ENCODE measurements around the gene MYCBPAP.
"Not testable (repeated sequence)": the region's sequence is repeated elsewhere in the genome, so short reads cannot be mapped to it uniquely, and the experiment has no call there.

The MYCBPAP gene

DNA sequence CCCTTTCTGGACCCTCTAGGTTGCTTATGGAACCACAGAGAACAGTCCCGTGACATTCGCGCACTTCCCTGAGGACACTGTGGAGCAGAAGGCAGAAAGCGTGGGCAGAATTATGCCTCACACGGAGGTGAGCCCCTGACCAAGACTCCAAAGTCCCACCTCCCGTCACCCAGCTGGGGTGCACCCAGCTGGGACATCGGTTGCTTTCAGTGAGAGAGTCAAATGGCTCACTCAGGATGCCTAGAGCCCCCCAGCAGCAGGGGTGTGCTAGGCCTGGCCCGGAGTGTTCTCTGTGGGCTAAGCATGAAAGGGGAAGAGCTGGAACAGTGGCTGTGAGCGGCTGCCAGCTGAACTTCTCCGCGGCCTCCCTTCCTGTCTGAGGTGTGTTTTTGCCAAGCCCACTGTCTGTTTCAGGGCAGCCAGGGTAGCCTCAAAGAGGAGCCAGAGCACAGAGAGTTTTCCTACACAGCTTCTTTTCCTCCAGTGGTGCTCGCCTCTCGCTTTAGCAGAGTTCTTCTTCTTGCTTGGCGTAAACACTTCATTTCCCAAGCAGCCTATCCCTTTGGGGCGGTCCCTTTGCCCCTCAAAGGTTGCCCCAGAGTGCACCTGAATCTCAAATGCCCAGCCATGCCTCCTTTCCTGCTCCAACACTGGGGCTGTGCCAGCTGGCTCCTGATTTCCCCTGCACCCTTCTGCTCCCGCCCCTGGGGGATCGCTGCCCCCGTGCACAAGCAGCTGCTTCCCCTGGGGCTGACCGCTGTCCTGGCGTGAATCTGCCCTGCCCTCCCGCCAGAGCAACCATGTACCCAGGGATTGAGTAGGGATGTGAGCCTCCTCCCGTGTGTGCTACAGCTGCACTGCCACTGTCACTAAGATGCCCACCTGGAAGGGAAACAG, 37.0 kb upstream of the MYCBPAP start:
- Histone ChIP-seq H3K27ac (ENCODE audit: low read depth, low read length) (no peak overlapping the region), H3K9me3 (ENCODE audit: control insufficient read depth in 1 of 2, low read length in 2 of 2) (no peaks in the 10 kb centered on the region), H3K9ac (ENCODE audit: low read depth in 1 of 2, low read length in 2 of 2) (no peak overlapping the region), H3K27me3 (ENCODE audit: control insufficient read depth in 1 of 2, insufficient read depth in 2 of 2, low read length in 2 of 2) (peaks cover 7 to 9% of the 10 kb centered on the region in 2 donors), H3K36me3 (ENCODE audit: control insufficient read depth in 1 of 2, insufficient read depth in 2 of 2, low read length in 2 of 2) (peaks cover 11 to 25% of the 10 kb centered on the region in 2 donors), H3K4me3 (ENCODE audit: low read depth in 1 of 2, low read length in 2 of 2) (no peak overlapping the region), H3K4me1 (ENCODE audit: control insufficient read depth in 1 of 2, insufficient read depth in 2 of 2, low read length in 2 of 2) (peaks cover 25 to 29% of the 10 kb centered on the region in 2 donors)

DNA sequence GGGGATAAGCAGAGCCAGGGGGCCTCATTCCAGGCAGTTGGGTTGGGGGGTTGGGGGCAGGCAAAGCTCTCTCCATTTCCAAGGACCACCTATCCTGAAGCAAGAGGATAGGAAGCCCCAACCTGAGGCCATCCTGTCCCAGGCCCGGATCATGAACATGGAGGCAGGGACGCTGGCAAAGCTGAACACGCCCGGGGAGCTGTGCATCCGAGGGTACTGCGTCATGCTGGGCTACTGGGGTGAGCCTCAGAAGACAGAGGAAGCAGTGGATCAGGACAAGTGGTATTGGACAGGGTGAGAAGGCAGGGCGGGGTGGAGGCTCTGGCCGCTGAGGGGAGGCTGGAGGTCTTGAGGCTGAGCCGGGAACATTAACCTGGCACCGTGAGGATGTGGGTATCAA, 36.0 kb upstream of the MYCBPAP start:
- Histone ChIP-seq H3K9ac (ENCODE audit: low read depth in 1 of 2, low read length in 2 of 2) (no peak overlapping the region), H3K4me3 (ENCODE audit: low read depth in 1 of 2, low read length in 2 of 2) (no peak overlapping the region), H3K36me3 (ENCODE audit: control insufficient read depth in 1 of 2, insufficient read depth in 2 of 2, low read length in 2 of 2) (peaks cover 11 to 25% of the 10 kb centered on the region in 2 donors), H3K4me1 (ENCODE audit: control insufficient read depth in 1 of 2, insufficient read depth in 2 of 2, low read length in 2 of 2) (peaks cover 18 to 19% of the 10 kb centered on the region in 2 donors), H3K9me3 (ENCODE audit: control insufficient read depth in 1 of 2, low read length in 2 of 2) (no peaks in the 10 kb centered on the region), H3K27me3 (ENCODE audit: control insufficient read depth in 1 of 2, insufficient read depth in 2 of 2, low read length in 2 of 2) (peaks cover 7 to 9% of the 10 kb centered on the region in 2 donors), H3K27ac (ENCODE audit: low read depth, low read length) (no peak overlapping the region)

DNA sequence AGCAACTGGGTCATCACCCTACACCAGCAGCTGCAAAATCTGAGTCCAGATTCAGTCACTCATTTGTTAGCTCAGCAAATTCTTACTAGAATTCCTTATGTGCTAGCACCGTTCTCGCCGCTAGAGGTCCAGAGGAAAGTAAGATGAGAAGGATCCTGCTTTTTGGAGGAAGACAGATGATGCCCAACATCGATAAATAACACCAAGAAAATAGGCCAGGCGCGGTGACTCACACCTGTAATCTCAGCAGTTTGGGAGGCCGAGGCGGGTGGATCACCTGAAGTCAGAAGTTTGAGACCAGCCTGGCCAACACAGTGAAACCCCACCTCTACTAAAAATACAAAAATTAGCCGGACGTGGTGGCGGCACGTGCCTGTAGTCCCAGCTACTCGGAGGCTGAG, 35.5 kb upstream of the MYCBPAP start:
- peaks cover 11 to 25% of the 10 kb centered on the region in 2 donors for H3K36me3 ChIP-seq (ENCODE audit: control insufficient read depth in 1 of 2, insufficient read depth in 2 of 2, low read length in 2 of 2)
- H3K4me3 ChIP-seq (ENCODE audit: low read depth in 1 of 2, low read length in 2 of 2); H3K9me3 ChIP-seq (ENCODE audit: control insufficient read depth in 1 of 2, low read length in 2 of 2); H3K27ac ChIP-seq (ENCODE audit: low read depth, low read length); H3K27me3 ChIP-seq (ENCODE audit: control insufficient read depth in 1 of 2, insufficient read depth in 2 of 2, low read length in 2 of 2); H3K9ac ChIP-seq (ENCODE audit: low read depth in 1 of 2, low read length in 2 of 2): not testable (repeated sequence)
- H3K4me1 ChIP-seq (ENCODE audit: control insufficient read depth in 1 of 2, insufficient read depth in 2 of 2, low read length in 2 of 2): peaks cover 17 to 19% of the 10 kb centered on the region in 2 donors

DNA sequence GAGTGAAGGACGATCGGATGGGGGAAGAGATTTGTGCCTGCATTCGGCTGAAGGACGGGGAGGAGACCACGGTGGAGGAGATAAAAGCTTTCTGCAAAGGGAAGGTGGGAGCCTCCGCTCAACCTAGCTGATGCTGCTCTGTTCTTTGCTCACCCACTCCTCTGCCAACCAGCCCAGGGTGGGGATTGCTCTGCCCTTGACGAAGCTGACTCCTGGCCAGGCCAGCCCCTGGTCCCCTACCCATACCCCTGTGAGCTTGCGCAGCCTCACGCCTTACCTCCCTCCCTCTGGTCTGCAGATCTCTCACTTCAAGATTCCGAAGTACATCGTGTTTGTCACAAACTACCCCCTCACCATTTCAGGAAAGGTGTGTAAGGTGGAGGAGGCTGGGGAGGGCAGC, 34.3 kb upstream of the MYCBPAP start:
- Histone ChIP-seq H3K9me3 (ENCODE audit: control insufficient read depth in 1 of 2, low read length in 2 of 2) (no peaks in the 10 kb centered on the region), H3K9ac (ENCODE audit: low read depth in 1 of 2, low read length in 2 of 2) (no peak overlapping the region), H3K4me3 (ENCODE audit: low read depth in 1 of 2, low read length in 2 of 2) (no peak overlapping the region), H3K27ac (ENCODE audit: low read depth, low read length) (no peak overlapping the region), H3K36me3 (ENCODE audit: control insufficient read depth in 1 of 2, insufficient read depth in 2 of 2, low read length in 2 of 2) (peaks cover 11 to 25% of the 10 kb centered on the region in 2 donors), H3K4me1 (ENCODE audit: control insufficient read depth in 1 of 2, insufficient read depth in 2 of 2, low read length in 2 of 2) (peaks cover 20 to 24% of the 10 kb centered on the region in 2 donors), H3K27me3 (ENCODE audit: control insufficient read depth in 1 of 2, insufficient read depth in 2 of 2, low read length in 2 of 2) (no peaks in the 10 kb centered on the region)

DNA sequence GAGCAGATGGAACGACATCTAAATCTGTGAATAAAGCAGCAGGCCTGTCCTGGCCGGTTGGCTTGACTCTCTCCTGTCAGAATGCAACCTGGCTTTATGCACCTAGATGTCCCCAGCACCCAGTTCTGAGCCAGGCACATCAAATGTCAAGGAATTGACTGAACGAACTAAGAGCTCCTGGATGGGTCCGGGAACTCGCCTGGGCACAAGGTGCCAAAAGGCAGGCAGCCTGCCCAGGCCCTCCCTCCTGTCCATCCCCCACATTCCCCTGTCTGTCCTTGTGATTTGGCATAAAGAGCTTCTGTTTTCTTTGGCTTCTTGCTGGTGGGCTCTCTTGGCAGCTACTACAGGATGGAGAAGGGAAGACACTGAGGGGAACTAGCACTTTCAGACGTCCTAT, 33.7 kb upstream of the MYCBPAP start:
- no peak overlapping the region for H3K27ac ChIP-seq (ENCODE audit: low read depth, low read length)
- peaks cover 19 to 25% of the 10 kb centered on the region in 2 donors for H3K4me1 ChIP-seq (ENCODE audit: control insufficient read depth in 1 of 2, insufficient read depth in 2 of 2, low read length in 2 of 2)
- H3K36me3 ChIP-seq (ENCODE audit: control insufficient read depth in 1 of 2, insufficient read depth in 2 of 2, low read length in 2 of 2): peaks cover 11 to 25% of the 10 kb centered on the region in 2 donors
- H3K9me3 ChIP-seq (ENCODE audit: control insufficient read depth in 1 of 2, low read length in 2 of 2): no peaks in the 10 kb centered on the region
- no peak overlapping the region for H3K4me3 ChIP-seq (ENCODE audit: low read depth in 1 of 2, low read length in 2 of 2)
- H3K27me3 ChIP-seq (ENCODE audit: control insufficient read depth in 1 of 2, insufficient read depth in 2 of 2, low read length in 2 of 2): no peaks in the 10 kb centered on the region
- H3K9ac ChIP-seq (ENCODE audit: low read depth in 1 of 2, low read length in 2 of 2): no peak overlapping the region

DNA sequence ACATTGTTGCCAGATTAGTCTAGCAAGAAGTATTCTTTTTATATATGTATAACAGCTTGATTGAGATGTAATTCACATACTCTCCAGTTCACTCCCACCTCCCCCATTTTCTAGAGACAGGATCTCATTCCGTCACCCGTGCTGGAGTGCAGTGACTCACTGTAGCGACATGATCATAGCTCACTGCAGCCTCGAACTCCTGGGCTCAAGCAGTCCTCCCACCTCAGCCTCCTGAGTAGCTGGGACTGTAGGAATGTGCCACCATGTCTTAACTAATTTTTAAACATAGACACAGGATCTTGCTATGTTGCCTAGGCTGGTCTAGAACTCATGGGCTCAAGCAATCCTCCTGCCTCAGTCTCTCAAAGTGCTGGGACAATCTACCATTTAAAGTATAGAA, 32.9 kb upstream of the MYCBPAP start:
- H3K4me3 ChIP-seq (ENCODE audit: low read depth in 1 of 2, low read length in 2 of 2): no peak overlapping the region
- H3K36me3 ChIP-seq (ENCODE audit: control insufficient read depth in 1 of 2, insufficient read depth in 2 of 2, low read length in 2 of 2): peaks cover 11 to 25% of the 10 kb centered on the region in 2 donors
- H3K9ac ChIP-seq (ENCODE audit: low read depth in 1 of 2, low read length in 2 of 2): no peak overlapping the region
- no peak overlapping the region for H3K27ac ChIP-seq (ENCODE audit: low read depth, low read length)
- H3K9me3 ChIP-seq (ENCODE audit: control insufficient read depth in 1 of 2, low read length in 2 of 2): no peaks in the 10 kb centered on the region
- no peaks in the 10 kb centered on the region for H3K27me3 ChIP-seq (ENCODE audit: control insufficient read depth in 1 of 2, insufficient read depth in 2 of 2, low read length in 2 of 2)
- peaks cover 20 to 24% of the 10 kb centered on the region in 2 donors for H3K4me1 ChIP-seq (ENCODE audit: control insufficient read depth in 1 of 2, insufficient read depth in 2 of 2, low read length in 2 of 2)

DNA sequence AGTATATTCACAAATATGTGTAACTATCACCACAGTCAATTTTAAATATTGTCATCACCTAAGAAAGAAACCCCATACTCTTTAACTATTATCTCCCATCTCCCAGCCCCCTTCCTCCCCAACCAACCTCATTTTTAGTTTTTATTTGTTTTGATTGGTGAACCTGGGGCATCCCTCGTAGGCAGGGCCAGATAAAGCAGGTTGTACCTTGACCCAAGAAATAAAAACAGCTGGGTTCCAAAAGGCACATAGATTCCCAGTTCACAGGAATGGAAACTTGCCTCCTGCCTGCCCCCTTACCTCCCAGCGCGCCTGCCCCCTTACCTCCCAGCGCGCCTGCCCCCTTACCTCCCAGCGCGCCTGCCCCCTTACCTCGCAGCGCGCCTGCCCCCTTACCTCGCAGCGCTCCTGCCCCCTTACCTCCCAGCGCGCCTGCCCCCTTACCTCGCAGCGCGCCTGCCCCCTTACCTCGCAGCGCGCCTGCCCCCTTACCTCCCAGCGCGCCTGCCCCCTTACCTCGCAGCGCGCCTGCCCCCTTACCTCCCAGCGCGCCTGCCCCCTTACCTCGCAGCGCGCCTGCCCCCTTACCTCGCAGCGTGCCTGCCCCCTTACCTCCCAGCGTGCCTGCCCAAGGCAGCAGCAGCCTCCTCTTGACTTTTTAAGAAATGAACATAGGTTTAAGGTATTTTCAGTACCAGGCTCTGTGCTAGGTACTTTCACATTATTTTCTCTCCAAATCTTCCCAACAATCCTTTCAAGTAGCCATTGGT, 32.3 kb upstream of the MYCBPAP start:
- peak overlapping the region; percentile 51 to 53 for H3K4me3 ChIP-seq (ENCODE audit: low read depth in 1 of 2, low read length in 2 of 2)
- H3K4me1 ChIP-seq (ENCODE audit: control insufficient read depth in 1 of 2, insufficient read depth in 2 of 2, low read length in 2 of 2): peaks cover 19 to 20% of the 10 kb centered on the region in 2 donors
- H3K27ac ChIP-seq (ENCODE audit: low read depth, low read length); H3K27me3 ChIP-seq (ENCODE audit: control insufficient read depth in 1 of 2, insufficient read depth in 2 of 2, low read length in 2 of 2); H3K9me3 ChIP-seq (ENCODE audit: control insufficient read depth in 1 of 2, low read length in 2 of 2): not testable (repeated sequence)
- H3K9ac ChIP-seq (ENCODE audit: low read depth in 1 of 2, low read length in 2 of 2): peak overlapping the region; percentile 14 to 15
- peaks cover 9 to 23% of the 10 kb centered on the region in 2 donors for H3K36me3 ChIP-seq (ENCODE audit: control insufficient read depth in 1 of 2, insufficient read depth in 2 of 2, low read length in 2 of 2)

DNA sequence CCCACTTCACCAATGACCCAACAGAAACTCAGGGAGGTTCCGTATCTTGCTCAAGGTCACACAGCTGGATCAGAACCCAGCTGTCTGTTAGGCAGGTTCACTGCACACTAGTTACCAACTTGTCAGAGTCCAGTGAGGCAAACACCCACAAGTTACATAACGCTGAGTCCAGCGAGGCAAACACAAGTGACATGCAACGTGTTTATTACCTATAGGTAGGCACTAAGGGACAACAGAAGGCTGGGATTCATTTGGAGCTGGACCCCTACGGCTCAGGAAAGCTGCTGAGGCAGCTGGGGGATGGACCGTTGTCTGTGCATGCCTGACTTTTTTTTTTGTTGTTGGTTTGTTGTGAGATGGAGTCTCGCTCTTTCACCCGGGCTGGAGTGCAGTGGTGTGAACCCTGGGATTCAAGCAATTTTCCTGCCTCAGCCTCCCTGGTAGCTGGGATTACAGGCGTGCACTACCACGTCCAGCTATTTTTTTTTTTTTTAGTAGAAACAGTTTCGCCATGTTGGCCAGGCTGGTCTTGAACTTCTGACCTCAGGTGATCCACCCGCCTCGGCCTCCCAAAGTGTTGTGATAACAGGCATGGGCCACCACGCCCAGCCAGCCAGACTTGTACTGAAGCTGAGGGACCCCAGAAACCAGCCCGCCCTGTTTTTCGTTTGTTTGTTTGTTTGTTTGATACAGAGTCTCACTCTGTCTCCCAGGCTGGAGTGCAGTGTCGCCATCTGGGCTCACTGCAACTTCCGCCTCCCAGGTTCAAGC, 31.5 kb upstream of the MYCBPAP start:
- Histone ChIP-seq H3K36me3 (ENCODE audit: control insufficient read depth in 1 of 2, insufficient read depth in 2 of 2, low read length in 2 of 2) (peaks cover 6 to 16% of the 10 kb centered on the region in 2 donors), H3K27me3 (ENCODE audit: control insufficient read depth in 1 of 2, insufficient read depth in 2 of 2, low read length in 2 of 2) (no peaks in the 10 kb centered on the region), H3K4me3 (ENCODE audit: low read depth in 1 of 2, low read length in 2 of 2) (peak overlapping the region; percentile 51 to 53), H3K4me1 (ENCODE audit: control insufficient read depth in 1 of 2, insufficient read depth in 2 of 2, low read length in 2 of 2) (peaks cover 19 to 20% of the 10 kb centered on the region in 2 donors), H3K9ac (ENCODE audit: low read depth in 1 of 2, low read length in 2 of 2) (peak overlapping the region; percentile 14 to 15), H3K9me3 (ENCODE audit: control insufficient read depth in 1 of 2, low read length in 2 of 2) (no peaks in the 10 kb centered on the region), H3K27ac (ENCODE audit: low read depth, low read length) (no peak overlapping the region)

DNA sequence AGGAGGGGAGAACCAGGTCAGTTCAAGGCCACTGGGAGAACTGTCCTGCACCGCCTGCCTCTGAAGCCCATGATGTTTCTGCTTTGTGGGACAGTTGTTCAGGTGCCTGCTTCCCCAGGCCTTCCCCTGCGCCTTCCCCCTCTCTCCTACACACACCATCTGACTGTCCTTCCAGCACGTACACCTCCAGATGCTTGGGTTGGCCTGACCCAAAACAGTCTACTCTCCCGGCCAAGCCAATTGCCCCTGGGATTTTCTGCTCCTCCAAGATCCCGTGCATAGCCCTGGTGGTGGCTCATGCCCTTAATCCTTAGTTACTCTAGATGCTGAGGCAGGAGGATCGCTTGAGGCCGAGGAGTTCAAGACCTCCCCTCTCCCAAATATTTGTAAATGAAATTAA, 30.3 kb upstream of the MYCBPAP start:
- peak overlapping the region; percentile 72 to 77 for H3K4me3 ChIP-seq (ENCODE audit: low read depth in 1 of 2, low read length in 2 of 2)
- no peak overlapping the region for H3K27ac ChIP-seq (ENCODE audit: low read depth, low read length)
- H3K9ac ChIP-seq (ENCODE audit: low read depth in 1 of 2, low read length in 2 of 2): peak overlapping the region; percentile 52 to 59
- peaks cover 24 to 28% of the 10 kb centered on the region in 2 donors for H3K4me1 ChIP-seq (ENCODE audit: control insufficient read depth in 1 of 2, insufficient read depth in 2 of 2, low read length in 2 of 2)
- no peaks in the 10 kb centered on the region for H3K27me3 ChIP-seq (ENCODE audit: control insufficient read depth in 1 of 2, insufficient read depth in 2 of 2, low read length in 2 of 2)
- no peaks in the 10 kb centered on the region for H3K9me3 ChIP-seq (ENCODE audit: control insufficient read depth in 1 of 2, low read length in 2 of 2)
- peaks cover 2 to 12% of the 10 kb centered on the region in 2 donors for H3K36me3 ChIP-seq (ENCODE audit: control insufficient read depth in 1 of 2, insufficient read depth in 2 of 2, low read length in 2 of 2)
